Peyer's patch (tissue), 4 donors: Measurements from ENCODE around the gene ZNF462.

Experiments used
- POLR2A ChIP-seq, 2 donors: fragments of 450-650 bp; IDR thresholded peaks; one replicate each; pipeline ENCODE4 v1.5.1; 2017; ENCODE audit warnings: antibody characterized with exemption in 2 of 2, mild to moderate bottlenecking in 2 of 2, moderate library complexity in 2 of 2
- TF ChIP-seq, protein P1 (sequence below), 6 experiments: fragments of 450-650 bp in 4 of 6; fragments of 200-600 bp in 2 of 6; sonication (generic) in 1 of 6; IDR thresholded peaks; one replicate each; pipeline ENCODE4 v1.5.1; 2017 to 2019; ENCODE audit warnings: antibody characterized with exemption in 6 of 6, mild to moderate bottlenecking in 3 of 6, moderate library complexity in 1 of 6

DNA sequence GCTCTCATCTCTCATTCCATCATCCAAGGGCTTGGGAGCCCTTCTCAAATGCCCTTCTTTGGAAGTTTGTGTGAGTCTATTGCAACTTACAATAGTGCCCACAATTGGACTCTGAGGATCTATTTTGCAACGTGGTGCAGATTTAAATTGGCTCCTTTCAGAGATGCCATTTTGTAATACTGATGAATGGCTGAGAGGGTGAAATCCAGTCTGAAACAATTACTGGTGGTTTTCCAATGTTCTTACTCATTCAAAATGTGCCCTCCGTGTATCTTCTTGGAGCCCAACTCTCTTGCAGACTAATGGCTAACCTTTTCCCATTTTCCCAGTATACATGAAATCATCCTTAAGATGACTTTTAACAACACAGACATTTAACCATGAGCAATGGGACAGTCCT lies 6.1 kb downstream of the ZNF462 start:
- no peak for TF ChIP-seq POLR2A (IDR thresholded peaks at IDR 0.05)
- TF ChIP-seq, protein P1, sequence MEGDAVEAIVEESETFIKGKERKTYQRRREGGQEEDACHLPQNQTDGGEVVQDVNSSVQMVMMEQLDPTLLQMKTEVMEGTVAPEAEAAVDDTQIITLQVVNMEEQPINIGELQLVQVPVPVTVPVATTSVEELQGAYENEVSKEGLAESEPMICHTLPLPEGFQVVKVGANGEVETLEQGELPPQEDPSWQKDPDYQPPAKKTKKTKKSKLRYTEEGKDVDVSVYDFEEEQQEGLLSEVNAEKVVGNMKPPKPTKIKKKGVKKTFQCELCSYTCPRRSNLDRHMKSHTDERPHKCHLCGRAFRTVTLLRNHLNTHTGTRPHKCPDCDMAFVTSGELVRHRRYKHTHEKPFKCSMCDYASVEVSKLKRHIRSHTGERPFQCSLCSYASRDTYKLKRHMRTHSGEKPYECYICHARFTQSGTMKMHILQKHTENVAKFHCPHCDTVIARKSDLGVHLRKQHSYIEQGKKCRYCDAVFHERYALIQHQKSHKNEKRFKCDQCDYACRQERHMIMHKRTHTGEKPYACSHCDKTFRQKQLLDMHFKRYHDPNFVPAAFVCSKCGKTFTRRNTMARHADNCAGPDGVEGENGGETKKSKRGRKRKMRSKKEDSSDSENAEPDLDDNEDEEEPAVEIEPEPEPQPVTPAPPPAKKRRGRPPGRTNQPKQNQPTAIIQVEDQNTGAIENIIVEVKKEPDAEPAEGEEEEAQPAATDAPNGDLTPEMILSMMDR (IDR thresholded peaks at IDR 0.05) = no peak
